Measurements from ENCODE around the gene MYRIP. TPM values are rescaled to one million over a fixed set of nuclear protein-coding genes. Genes with fewer than 3 reads are reported as not detected.

Gene MYRIP
- total and polyA plus RNA-seq, 12 donors, result 0.45 to 2.7 (median 1.3) TPM

DNA sequence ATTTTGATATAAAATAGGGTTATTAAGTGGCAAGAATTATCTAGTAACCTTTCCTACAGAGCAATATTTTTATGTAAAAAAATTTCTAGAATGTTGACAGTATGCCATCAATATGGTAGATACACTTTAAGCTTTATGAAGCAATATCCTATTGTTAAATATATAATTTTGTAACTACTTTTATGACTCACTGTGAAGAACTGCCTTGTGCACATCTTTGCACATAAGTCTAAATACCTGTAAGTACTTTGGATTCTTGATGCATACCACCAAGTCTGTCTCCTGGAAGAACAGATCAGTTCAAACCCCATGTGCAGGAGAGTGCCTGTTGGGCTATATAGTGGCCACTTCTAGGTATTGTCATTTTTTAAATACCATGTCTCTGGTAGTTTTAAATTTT lies 294.4 kb downstream of the MYRIP start:
- ATAC-seq (no peak), DNase-seq (no peak)
- no peaks in the 10 kb centered on the region for H3K27me3 ChIP-seq
- no peak overlapping the region for H3K27ac ChIP-seq
- no peaks in the 10 kb centered on the region for H3K4me1 ChIP-seq
- peaks cover 0 to 5% (median 0%) of the 10 kb centered on the region in 9 donors for H3K36me3 ChIP-seq
- H3K9me3 ChIP-seq, result peaks cover 0 to 23% (median 14%) of the 10 kb centered on the region in 11 donors
- intact Hi-C loops (cut with DNase I), result no loop called here
- TF ChIP-seq, protein P1, sequence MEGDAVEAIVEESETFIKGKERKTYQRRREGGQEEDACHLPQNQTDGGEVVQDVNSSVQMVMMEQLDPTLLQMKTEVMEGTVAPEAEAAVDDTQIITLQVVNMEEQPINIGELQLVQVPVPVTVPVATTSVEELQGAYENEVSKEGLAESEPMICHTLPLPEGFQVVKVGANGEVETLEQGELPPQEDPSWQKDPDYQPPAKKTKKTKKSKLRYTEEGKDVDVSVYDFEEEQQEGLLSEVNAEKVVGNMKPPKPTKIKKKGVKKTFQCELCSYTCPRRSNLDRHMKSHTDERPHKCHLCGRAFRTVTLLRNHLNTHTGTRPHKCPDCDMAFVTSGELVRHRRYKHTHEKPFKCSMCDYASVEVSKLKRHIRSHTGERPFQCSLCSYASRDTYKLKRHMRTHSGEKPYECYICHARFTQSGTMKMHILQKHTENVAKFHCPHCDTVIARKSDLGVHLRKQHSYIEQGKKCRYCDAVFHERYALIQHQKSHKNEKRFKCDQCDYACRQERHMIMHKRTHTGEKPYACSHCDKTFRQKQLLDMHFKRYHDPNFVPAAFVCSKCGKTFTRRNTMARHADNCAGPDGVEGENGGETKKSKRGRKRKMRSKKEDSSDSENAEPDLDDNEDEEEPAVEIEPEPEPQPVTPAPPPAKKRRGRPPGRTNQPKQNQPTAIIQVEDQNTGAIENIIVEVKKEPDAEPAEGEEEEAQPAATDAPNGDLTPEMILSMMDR (IDR thresholded peaks at IDR 0.05), result no peak
- no peak overlapping the region for H3K4me3 ChIP-seq

DNA sequence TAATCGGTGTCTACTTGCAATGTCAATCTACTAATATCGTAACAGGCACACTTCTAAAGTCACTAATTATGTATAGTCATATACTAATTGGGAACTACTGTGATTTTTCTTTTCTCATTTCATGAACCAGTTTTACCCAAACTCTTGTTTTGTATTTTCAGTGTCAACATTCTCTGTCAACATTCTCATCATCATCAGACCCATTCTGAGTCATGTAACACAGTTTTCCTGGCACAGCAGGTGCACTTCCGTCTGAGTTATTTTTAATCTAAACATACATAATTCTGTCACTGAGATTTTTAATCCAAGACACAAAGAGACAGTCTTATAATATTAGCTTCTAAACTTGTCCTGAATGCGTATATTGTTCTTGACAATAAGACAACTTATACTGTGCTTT lies 295.0 kb downstream of the MYRIP start:
- Histone ChIP-seq H3K4me1 (no peaks in the 10 kb centered on the region), H3K36me3 (peaks cover 0 to 5% (median 0%) of the 10 kb centered on the region in 9 donors), H3K9me3 (peaks cover 0 to 23% (median 14%) of the 10 kb centered on the region in 11 donors), H3K27me3 (no peaks in the 10 kb centered on the region), H3K27ac (no peak overlapping the region), H3K4me3 (no peak overlapping the region)
- DNase-seq, result no peak
- intact Hi-C loops (cut with DNase I), result no loop called here
- ATAC-seq, result no peak
- WGBS, 2 donors, result 88 to 89% methylated on average over 4 of the region's 4 CpGs
- TF ChIP-seq, protein P1 (IDR thresholded peaks at IDR 0.05), result no peak

DNA sequence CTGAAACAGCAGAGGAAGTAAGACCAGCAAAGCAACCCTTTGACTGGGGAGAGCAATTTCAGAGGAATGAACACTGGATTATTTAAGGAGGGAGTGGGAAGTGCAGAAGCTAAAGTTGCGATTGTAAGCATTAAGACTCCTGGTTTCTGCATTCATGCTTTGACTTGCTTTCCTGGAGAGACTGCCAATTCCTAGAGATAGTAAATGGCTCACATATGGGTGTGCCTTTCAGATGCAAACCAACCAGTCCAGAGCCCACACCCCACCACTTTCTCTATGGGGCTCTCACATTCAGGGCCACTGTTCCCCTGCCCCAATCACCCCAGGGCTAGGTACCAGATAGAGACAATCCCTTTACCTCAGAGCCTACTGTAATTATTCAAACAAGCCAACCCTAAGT lies 299.2 kb downstream of the MYRIP start:
- TF ChIP-seq, protein P1 (IDR thresholded peaks at IDR 0.05), result no peak
- no peak for ATAC-seq
- intact Hi-C loops (cut with DNase I), result no loop called here
- H3K36me3 ChIP-seq, result no peaks in the 10 kb centered on the region
- no peak overlapping the region for H3K4me3 ChIP-seq
- H3K27me3 ChIP-seq, result no peaks in the 10 kb centered on the region
- no peak for DNase-seq
- no peak overlapping the region for H3K27ac ChIP-seq
- no peaks in the 10 kb centered on the region for H3K4me1 ChIP-seq
- H3K9me3 ChIP-seq, result no peaks in the 10 kb centered on the region
- 96 to 100% methylated on average over 1 of the region's 1 CpG for WGBS, 2 donors

DNA sequence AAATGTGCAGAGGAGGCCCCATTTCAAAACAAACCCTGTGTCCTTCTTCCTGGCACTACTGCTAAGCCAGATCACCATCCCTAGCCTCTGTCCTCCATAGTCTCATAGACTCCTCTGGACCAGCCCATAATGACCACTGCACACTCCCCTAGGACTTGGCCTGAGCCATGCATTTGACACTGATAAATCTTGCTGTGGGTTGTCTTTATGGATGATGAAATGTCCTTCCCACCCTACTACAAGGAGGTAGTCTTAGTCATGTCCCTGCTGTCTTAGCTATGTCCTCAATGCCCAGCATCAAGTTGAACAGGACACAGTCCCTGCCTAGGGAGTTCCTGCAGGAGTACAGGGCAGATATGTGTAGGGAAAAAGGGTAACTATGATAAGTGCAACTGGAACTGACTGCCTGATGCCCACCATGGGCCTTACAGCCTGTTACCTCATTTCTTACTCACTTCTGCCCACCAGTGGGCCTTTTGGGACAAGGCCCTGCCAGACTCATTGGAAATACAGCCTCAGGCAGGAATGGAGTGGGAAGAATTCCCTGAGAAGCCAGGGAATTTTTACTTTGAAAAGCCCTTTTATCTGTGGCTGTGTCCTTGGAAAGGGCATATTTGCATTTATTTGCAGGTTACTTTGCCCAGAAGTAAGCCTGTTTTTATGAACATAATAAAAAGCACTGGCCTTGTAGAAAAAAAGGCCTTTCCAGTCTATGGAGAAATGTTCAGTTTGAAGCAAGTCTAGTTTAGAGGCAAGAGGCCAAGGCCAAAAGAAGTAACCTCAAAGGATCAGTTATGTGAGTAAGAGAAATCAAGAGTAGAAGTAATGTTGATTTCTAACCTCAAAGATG lies 300.5 kb downstream of the MYRIP start:
- Histone ChIP-seq H3K27ac (no peak overlapping the region), H3K9me3 (no peaks in the 10 kb centered on the region), H3K4me1 (no peaks in the 10 kb centered on the region), H3K27me3 (no peaks in the 10 kb centered on the region), H3K4me3 (no peak overlapping the region), H3K36me3 (no peaks in the 10 kb centered on the region)
- intact Hi-C loops (cut with DNase I), result no loop called here
- DNase-seq, result no peak
- TF ChIP-seq, protein P1 (IDR thresholded peaks at IDR 0.05), result peak in 5 of 9 donors; percentile 5 to 28 (median 18)
- peak in 2 of 8 donors; percentile 33 to 34 for ATAC-seq

Data from heart right ventricle (tissue), 16 donors.